Measurements from ENCODE around the gene QSOX2.

QSOX2 gene

DNA sequence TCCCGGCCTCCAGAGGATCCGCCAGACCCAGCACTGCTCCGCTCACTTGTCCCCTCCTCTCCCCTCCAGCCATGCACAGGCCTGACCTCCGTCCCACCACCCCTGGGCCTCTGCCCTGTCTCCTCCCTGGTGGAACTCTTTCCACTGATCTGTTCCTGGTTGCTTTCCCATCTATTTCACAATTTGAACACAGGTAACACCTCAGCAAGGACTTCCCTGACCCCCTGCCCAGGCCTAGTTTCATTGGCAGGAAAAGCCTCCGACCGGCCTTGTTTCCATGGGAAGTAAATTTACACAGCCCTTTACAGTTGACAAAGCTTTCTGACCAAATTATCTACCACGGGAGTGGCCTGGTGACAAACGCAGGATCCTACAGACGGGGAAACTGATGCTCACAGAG lies 14.8 kb downstream of the QSOX2 start:
- TF ChIP-seq, protein P1, sequence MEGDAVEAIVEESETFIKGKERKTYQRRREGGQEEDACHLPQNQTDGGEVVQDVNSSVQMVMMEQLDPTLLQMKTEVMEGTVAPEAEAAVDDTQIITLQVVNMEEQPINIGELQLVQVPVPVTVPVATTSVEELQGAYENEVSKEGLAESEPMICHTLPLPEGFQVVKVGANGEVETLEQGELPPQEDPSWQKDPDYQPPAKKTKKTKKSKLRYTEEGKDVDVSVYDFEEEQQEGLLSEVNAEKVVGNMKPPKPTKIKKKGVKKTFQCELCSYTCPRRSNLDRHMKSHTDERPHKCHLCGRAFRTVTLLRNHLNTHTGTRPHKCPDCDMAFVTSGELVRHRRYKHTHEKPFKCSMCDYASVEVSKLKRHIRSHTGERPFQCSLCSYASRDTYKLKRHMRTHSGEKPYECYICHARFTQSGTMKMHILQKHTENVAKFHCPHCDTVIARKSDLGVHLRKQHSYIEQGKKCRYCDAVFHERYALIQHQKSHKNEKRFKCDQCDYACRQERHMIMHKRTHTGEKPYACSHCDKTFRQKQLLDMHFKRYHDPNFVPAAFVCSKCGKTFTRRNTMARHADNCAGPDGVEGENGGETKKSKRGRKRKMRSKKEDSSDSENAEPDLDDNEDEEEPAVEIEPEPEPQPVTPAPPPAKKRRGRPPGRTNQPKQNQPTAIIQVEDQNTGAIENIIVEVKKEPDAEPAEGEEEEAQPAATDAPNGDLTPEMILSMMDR (IDR thresholded peaks at IDR 0.05; ENCODE audit: control extremely low read depth, extremely low read depth, low read depth, missing control alignments) = no peak
- DNase-seq (ENCODE audit: extremely low spot score) = no peak
- POLR2A ChIA-PET = no interaction called here
- CTCF ChIA-PET = interaction anchor here (1.0 kb wide), 1 partner anchor 60 kb away, joined by 3 read pairs; no protein-coding TSS in a partner anchor

DNA sequence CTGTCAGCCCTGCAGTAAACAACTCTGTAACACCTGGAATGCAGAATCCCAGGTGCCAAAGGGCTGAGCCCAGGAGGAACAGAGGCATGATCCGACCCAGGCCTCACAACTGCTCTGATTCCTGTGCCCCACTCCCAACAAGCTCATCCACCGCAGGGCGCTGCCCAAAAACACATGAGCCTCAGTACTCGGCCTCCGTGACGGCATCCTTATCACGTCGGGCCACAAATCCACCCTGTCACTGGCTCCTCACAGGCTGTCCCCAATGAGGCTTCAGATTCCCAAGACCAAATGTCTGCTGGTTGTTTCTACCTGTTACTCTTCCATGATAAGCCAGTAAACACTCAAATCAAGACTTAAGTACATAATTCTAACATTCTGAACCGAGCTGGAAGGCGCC lies 15.2 kb downstream of the QSOX2 start:
- ChIA-PET POLR2A (no interaction called here), CTCF (interaction anchor here (1.0 to 6.2 kb wide), 2 partner anchors 10 to 60 kb away, joined by 3 to 36 read pairs; no protein-coding TSS in a partner anchor)
- TF ChIP-seq, protein P1 (IDR thresholded peaks at IDR 0.05; ENCODE audit: control extremely low read depth, extremely low read depth, low read depth, missing control alignments) = no peak
- DNase-seq (ENCODE audit: extremely low spot score) = no peak

DNA sequence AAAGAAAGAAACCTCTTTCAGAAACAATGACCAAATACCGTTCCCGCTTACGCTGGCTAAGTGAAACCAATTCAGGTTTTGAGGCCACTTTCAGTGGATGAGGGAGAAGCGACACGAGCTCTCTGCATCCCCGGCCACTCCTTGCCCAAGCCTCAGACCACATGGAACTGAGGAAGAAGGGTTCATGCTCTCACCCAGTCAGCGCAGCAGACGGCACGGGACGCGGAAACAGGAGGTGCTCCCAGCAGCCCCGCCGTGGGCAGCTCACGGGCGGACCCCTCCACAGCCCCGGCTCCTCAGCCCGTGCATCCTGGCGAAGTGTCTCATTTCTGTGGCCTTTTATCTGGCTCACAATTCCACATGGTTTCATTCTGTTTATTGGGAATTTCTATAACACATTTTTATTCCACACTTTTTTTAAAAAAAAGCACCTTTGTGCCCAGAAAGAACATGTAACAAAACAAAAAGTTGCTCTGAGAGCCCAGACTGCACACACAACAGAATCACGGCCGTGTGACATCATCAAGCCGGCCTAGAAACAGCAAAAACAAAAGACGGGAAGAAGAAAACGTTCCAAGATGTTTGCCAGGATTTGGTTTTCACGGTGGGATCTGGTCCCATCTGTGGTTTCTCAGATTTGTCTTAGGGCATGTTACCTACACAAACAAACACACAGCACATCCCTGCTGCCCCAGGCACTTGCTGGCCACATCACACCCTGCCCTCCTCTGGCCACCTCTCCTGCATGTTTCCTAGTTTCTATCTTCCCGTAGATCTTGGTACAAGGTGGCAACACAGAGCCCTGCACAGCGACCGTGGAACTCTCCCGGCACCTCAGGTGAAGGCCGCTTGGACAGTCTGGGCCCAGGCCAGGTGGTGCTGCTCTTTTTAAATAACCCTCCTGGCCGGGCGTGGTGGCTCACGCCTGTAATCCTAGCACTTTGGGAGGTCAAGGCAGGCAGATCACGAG lies 16.2 kb downstream of the QSOX2 start:
- TF ChIP-seq, protein P1 (IDR thresholded peaks at IDR 0.05; ENCODE audit: control extremely low read depth, extremely low read depth, low read depth, missing control alignments) = no peak
- CTCF ChIA-PET = interaction anchor here (1.0 to 6.2 kb wide), 2 partner anchors 11 to 59 kb away, joined by 3 to 36 read pairs; no protein-coding TSS in a partner anchor
- DNase-seq (ENCODE audit: extremely low spot score) = no peak
- POLR2A ChIA-PET = no interaction called here

DNA sequence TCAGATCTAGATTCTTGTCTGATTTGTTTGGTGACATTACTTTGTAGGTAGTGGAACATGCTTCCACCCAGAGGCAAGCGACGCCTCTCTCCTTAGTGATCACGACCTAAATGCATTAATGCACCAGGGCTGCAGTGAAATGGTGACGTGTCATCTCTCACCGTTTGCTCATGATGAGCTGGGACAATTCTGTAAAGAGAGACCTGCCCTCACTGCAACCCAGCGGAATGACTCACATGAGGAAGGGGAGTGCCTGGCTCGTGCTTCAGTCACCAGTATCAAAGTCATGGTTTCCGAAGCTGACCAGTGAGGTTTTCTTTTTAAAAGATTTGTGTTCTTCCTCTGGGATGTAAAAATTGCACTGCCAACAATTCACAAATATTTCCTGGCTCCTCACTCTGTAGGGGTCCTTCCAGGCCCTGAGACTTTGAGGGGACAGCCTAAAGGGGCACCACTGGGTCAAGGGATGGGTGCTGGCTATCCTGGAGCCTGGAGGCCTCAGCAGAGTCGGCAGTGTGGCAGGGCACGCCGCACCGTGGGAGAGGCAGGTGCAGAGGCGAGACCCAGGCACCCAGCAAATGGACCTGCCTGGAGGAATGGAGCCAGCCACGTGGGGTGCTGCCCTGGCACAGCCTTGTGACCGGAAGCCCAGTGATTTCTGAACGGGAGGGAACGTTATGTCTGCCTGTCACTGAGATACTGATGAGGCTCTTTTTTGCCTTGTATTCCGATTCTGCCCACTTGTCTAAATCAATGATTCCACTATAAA lies 17.3 kb downstream of the QSOX2 start:
- ChIA-PET POLR2A (no interaction called here), CTCF (interaction anchor here (6.2 kb wide), 1 partner anchor 12 kb away, joined by 36 read pairs; no protein-coding TSS in a partner anchor)
- DNase-seq (ENCODE audit: extremely low spot score) = no peak
- TF ChIP-seq, protein P1 (IDR thresholded peaks at IDR 0.05; ENCODE audit: control extremely low read depth, extremely low read depth, low read depth, missing control alignments) = no peak

DNA sequence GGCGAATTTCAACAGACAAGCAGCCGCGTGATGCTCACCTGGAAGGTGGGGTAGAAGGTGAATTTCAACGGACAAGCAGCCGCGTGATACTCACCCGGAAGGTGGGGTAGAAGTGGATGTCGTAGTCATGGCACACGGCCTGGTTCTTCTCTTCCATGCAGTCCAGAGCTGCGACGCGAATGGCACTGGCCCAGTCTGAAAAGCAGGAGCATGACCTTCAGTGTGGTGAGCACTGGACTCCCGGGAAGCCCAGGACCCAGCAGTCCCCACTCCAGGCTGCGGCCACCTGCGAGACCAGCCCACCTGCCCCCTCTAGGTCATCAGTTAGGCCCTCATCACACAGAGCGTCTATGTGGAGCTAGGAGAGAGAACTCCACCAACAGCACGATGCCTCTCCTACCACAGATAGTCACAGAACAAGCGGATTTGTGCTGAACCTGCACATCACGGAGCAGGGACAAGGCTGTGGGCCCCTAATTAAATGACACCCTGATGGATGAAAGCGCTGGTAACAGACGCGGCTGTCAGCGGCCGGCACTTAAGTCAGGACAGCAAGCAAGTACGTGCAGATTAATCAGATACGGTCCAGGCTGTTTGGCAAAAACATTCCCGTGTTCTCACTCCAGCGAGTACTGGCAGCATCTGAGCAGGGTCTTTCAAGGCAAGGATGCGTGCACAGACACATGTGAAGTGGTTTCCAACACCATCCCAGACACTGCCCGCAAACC lies 18.8 kb downstream of the QSOX2 start:
- POLR2A ChIA-PET = no interaction called here
- CTCF ChIA-PET = interaction anchor here (0.8 to 6.2 kb wide), 5 partner anchors 10 to 59 kb away, joined by 3 to 36 read pairs (median 8); no protein-coding TSS in a partner anchor
- no peak for DNase-seq (ENCODE audit: extremely low spot score)
- TF ChIP-seq, protein P1 (IDR thresholded peaks at IDR 0.05; ENCODE audit: control extremely low read depth, extremely low read depth, low read depth, missing control alignments) = no peak

Measured in GM10248 (cell line).